Ascending aorta (tissue), 2 donors: ENCODE measurements around the gene ARID3A. TPM values are rescaled to one million over a fixed set of nuclear protein-coding genes. Genes with fewer than 3 reads are reported as not detected.

ENCODE experiments used
- DNase-seq, 2 donors: peaks; one replicate each; pipeline ENCODE4 v3.0.0-alpha.2; 2019; ENCODE audit warnings: low spot score in 2 of 2
- H3K27ac ChIP-seq, 2 donors: fragments of 200-600 bp; sonication (generic); one replicate each; pipeline ENCODE4 v1.5.1; 2016 to 2017; ENCODE audit warnings: mild to moderate bottlenecking in 1 of 2
- H3K27me3 ChIP-seq: fragments of 200-600 bp; sonication (generic); one replicate; pipeline ENCODE4 v1.5.1; 2017
- H3K36me3 ChIP-seq, 2 donors: fragments of 200-600 bp; sonication (generic); one replicate each; pipeline ENCODE4 v1.5.1; 2016
- H3K4me1 ChIP-seq, 2 donors: fragments of 200-600 bp; sonication (generic); one replicate each; pipeline ENCODE4 v1.5.1; 2016 to 2017; ENCODE audit warnings: mild to moderate bottlenecking in 1 of 2
- H3K4me3 ChIP-seq, 2 donors: fragments of 200-600 bp; sonication (generic); one replicate each; pipeline ENCODE4 v1.5.1; 2016 to 2017; ENCODE audit warnings: mild to moderate bottlenecking in 1 of 2
- H3K9me3 ChIP-seq, 2 donors: fragments of 200-600 bp; sonication (generic); one replicate each; pipeline ENCODE4 v1.5.1; 2016
- intact Hi-C: fragments of 100-400 bp; cut with DNase I; formaldehyde crosslinking; loops from one replicate; pipeline ENCODE4 v1.15.1; 2023
- total RNA-seq: library from RNA; depleted of rRNA; stranded (reverse); fragments of >200 nt; gene quantifications from one replicate; pipeline ENCODE4 v1.1.0, GENCODE V29; 2016
- TF ChIP-seq, protein P1 (sequence below), 3 experiments: fragments of 200-600 bp in 2 of 3; fragments of 450-650 bp in 1 of 3; sonication (generic) in 2 of 3; IDR thresholded peaks; one replicate each; pipeline ENCODE4 v1.5.1; 2016 to 2019; ENCODE audit warnings: antibody characterized with exemption in 3 of 3, mild to moderate bottlenecking in 1 of 3, moderate library complexity in 1 of 3

Gene ARID3A
- total RNA-seq, 1 donor from 2014 or later: 55.3 TPM

DNA sequence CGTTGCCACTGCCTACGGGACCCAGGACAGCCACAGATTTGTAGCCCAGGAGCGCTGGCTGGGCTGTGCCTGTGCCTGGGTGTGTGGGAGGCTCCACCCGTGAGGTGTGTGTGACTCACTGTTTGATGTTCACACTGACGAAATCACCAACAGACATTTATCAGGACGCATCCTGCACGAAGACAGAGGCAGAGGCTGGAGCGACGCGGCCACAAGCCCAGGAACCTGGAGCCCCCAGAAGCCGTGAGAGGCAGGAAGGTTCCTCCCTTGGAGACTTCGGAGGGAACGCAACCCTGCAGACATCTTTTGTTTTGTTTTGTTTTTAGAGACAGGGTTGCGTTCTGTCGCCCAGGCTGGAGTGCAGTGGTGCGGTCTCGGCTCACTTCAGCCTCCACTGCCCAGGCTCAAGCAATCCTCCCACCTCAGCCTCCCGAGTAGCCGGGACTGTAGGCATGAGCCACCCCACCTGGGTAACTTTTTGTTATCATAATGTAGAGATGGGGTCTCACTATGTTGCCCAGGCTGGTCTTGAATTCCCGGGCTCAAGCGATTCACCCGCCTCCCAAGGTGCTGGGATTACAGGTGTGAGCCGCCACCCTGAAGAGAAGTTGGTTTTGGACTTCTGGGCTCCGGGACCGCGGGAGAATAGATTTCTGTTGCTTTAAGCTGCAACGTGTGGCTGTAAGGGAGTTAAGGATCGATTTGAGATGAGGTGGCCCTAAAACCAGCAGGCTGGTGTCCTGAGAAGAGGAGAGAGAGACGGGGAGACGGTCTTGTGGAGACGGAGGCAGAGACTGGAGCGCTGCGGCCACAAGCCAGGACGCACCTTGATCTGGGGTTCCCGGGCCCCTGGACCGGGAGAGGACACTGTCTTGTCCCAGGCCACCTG lies 33.4 kb downstream of the ARID3A start:
- H3K27ac ChIP-seq: no peak overlapping the region
- intact Hi-C loops: no loop called here
- no peak for DNase-seq
- no peaks in the 10 kb centered on the region for H3K9me3 ChIP-seq
- no peaks in the 10 kb centered on the region for H3K4me1 ChIP-seq
- H3K27me3 ChIP-seq: no peaks in the 10 kb centered on the region
- TF ChIP-seq, protein P1, sequence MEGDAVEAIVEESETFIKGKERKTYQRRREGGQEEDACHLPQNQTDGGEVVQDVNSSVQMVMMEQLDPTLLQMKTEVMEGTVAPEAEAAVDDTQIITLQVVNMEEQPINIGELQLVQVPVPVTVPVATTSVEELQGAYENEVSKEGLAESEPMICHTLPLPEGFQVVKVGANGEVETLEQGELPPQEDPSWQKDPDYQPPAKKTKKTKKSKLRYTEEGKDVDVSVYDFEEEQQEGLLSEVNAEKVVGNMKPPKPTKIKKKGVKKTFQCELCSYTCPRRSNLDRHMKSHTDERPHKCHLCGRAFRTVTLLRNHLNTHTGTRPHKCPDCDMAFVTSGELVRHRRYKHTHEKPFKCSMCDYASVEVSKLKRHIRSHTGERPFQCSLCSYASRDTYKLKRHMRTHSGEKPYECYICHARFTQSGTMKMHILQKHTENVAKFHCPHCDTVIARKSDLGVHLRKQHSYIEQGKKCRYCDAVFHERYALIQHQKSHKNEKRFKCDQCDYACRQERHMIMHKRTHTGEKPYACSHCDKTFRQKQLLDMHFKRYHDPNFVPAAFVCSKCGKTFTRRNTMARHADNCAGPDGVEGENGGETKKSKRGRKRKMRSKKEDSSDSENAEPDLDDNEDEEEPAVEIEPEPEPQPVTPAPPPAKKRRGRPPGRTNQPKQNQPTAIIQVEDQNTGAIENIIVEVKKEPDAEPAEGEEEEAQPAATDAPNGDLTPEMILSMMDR (IDR thresholded peaks at IDR 0.05): no peak
- H3K4me3 ChIP-seq: no peak overlapping the region
- peaks cover 0 to 1% of the 10 kb centered on the region in 2 donors for H3K36me3 ChIP-seq

DNA sequence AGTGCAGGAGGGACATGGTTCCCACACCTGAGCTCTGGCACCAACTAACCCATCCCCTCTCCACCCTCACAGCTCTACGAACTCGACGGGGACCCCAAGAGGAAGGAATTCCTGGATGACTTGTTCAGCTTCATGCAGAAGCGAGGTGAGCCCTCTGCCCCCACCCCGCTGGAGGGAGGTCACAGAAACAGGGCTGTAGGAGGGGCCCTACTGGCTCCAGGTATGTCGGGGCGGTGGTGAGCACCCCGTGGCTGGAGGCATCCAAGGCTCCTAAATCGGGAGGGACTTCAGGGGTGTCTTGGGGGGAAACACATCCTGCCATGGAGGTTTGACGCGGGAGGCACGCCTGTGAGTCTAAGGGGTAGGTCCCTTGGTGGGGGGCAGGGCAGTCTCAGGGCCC lies 34.2 kb downstream of the ARID3A start:
- no peaks in the 10 kb centered on the region for H3K4me1 ChIP-seq
- no peak overlapping the region for H3K27ac ChIP-seq
- intact Hi-C loops: no loop called here
- H3K36me3 ChIP-seq: peaks cover 0 to 3% of the 10 kb centered on the region in 2 donors
- TF ChIP-seq, protein P1 (IDR thresholded peaks at IDR 0.05): no peak
- H3K9me3 ChIP-seq: no peaks in the 10 kb centered on the region
- H3K27me3 ChIP-seq: no peaks in the 10 kb centered on the region
- no peak overlapping the region for H3K4me3 ChIP-seq
- no peak for DNase-seq

DNA sequence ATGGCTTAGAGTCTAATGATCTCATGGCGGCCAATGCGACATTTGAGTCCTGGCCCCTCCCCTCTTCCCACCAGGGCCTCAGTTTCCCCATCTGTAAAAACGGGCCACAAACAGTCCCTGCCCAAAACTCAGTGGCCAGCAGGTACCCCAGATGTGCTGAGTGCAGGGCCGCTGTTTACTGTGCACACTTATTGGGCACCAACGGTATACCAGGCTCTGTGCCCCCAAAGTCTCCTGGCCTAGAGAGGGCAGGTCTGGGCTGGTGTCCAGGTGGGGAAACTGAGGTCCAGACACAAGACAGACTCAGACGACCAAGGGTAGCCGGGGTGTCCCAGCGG lies 34.7 kb downstream of the ARID3A start:
- intact Hi-C loops: no loop called here
- no peaks in the 10 kb centered on the region for H3K9me3 ChIP-seq

DNA sequence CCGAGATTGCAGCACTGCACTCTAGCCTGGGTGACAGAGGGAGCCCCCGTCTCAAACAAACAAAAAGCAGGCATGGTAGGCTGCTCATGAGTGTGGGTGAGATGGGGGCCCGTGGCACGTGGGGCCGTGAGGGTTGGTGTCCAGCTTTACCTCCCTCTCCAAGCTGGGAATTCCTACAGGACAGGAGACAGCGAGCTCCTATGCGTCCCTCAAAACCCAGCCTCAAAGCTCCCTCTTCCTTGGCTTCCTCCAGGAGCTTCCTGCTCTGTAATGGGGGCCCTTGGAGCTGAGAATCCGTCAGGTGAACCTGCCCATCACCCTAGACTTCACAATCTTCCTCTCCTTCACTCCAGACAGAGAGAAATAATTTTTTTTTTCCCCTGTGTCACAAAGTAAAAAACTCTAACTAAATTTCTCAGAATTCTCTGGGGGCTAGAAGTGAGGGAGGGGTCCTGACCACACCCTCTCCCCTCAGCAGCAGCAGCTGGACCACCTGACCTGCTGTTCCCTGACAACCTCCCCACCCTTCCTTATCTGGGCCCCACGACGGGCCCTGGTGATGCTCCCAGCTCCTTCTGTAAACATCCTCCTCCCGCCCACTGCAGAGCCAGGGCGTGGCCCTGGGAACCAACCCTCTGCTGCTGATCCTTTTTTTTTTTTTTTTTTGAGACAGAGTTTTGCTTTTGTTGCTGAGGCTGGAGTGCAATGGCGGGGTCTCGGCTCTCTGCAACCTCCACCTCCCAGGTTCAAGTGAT lies 36.2 kb downstream of the ARID3A start:
- no peak for DNase-seq
- no peaks in the 10 kb centered on the region for H3K4me1 ChIP-seq
- H3K36me3 ChIP-seq: peaks cover 0 to 9% of the 10 kb centered on the region in 2 donors
- H3K27me3 ChIP-seq: no peaks in the 10 kb centered on the region
- intact Hi-C loops: no loop called here
- H3K9me3 ChIP-seq: no peaks in the 10 kb centered on the region
- H3K4me3 ChIP-seq: no peak overlapping the region
- no peak overlapping the region for H3K27ac ChIP-seq
- TF ChIP-seq, protein P1 (IDR thresholded peaks at IDR 0.05): no peak

More for the DNA sequence above, 34.7 kb downstream of the ARID3A start:
- H3K27me3 ChIP-seq: no peaks in the 10 kb centered on the region
- H3K4me1 ChIP-seq: no peaks in the 10 kb centered on the region
- H3K36me3 ChIP-seq: peaks cover 0 to 3% of the 10 kb centered on the region in 2 donors
- H3K27ac ChIP-seq: no peak overlapping the region
- H3K4me3 ChIP-seq: no peak overlapping the region
- TF ChIP-seq, protein P1 (IDR thresholded peaks at IDR 0.05): no peak
- DNase-seq: no peak

DNA sequence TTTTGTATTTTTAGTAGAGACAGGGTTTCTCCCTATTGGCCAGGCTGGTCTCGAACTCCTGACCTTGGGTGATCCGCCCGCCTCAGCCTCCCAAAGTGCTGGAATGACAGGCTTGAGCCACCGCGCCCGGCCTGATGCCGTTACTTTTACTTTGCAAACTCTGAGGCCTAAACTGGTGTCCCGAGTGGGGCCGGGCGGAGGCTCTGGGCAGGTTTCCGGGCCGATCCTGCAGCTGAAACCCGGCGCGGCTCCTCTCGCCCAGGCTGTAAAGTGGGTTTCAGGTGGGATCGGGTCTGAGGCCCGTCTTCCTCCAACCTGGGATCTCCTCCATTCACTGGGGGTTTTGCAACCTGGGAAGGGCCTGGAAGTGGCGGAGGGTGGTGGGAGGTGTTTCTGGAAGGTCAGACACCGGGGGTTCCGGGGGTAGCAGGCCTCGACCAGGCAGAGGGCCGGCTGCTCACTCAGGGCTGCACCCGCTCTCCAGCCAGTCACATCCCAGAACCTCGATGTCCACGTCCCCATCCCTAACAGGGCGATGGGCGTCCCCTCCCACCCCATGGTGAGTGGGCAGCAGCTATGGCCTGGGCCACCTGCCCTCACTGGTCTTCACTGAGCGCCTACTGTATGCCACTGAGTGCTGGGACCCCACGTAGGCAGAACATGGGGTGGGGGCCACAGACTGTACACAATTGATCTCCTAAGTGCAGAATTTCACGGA lies 37.0 kb downstream of the ARID3A start:
- Histone ChIP-seq H3K4me1 (no peaks in the 10 kb centered on the region), H3K4me3 (no peak overlapping the region), H3K27me3 (no peaks in the 10 kb centered on the region), H3K27ac (no peak overlapping the region), H3K9me3 (no peaks in the 10 kb centered on the region), H3K36me3 (peaks cover 0 to 9% of the 10 kb centered on the region in 2 donors)
- intact Hi-C loops: no loop called here
- TF ChIP-seq, protein P1 (IDR thresholded peaks at IDR 0.05): no peak
- no peak for DNase-seq
